GM12891 (cell line): ENCODE measurements around the gene LDLRAD3.

Experiments
- POLR2A ChIP-seq: IDR thresholded peaks from 2 replicates; pipeline ENCODE4 v1.6.1; 2011; ENCODE audit warnings: low read depth, low read length, control low read depth
- POLR2AphosphoS5 ChIP-seq: IDR thresholded peaks from 2 replicates; pipeline ENCODE4 v1.6.1; 2011; ENCODE audit warnings: low read depth, low read length, control low read depth
- POU2F2 ChIP-seq: IDR thresholded peaks from 2 replicates; pipeline ENCODE4 v1.6.1; 2011; ENCODE audit warnings: low read depth, mild to moderate bottlenecking, control low read depth, low read length, moderate library complexity
- TAF1 ChIP-seq: IDR thresholded peaks from 2 replicates; pipeline ENCODE4 v1.6.1; 2011; ENCODE audit warnings: low read depth, low read length, control low read depth

DNA sequence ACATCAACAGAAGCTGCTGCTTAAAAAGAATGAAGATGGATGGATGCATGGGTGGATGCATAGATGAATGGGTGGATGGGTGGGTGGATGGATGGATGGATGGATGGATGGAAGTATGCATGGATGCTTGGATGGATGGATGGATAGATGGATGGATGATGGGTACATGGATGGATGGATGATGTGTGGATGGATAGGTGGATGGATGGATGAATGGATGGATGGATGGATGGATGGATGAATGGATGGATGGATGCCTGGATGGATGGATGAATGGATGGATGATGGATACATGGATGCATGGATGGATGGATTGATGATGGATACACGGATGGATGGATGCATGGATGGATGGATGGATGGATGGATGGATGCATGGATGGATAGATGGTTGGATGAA, 110.8 kb downstream of the LDLRAD3 start:
- TF ChIP-seq POLR2A (no peak), POLR2AphosphoS5 (no peak), TAF1 (no peak), POU2F2 (no peak)
